Stimulated activated CD4-positive, alpha-beta T cell treated with anti-CD3 and anti-CD28 coated beads, Interleukin-1b, Interleukin-23, amount 100 ng/mL, for 4 hours (primary cell): ENCODE measurements around the gene SFI1.
"Not testable (repeated sequence)": the region's sequence is repeated elsewhere in the genome, so short reads cannot be mapped to it uniquely, and the experiment has no call there.

Experiments used
- DNase-seq, 2 donors: peaks; one replicate each; pipeline ENCODE4 v3.0.0-alpha.2; 2020; ENCODE audit warnings: low read depth in 2 of 2

Gene SFI1

DNA sequence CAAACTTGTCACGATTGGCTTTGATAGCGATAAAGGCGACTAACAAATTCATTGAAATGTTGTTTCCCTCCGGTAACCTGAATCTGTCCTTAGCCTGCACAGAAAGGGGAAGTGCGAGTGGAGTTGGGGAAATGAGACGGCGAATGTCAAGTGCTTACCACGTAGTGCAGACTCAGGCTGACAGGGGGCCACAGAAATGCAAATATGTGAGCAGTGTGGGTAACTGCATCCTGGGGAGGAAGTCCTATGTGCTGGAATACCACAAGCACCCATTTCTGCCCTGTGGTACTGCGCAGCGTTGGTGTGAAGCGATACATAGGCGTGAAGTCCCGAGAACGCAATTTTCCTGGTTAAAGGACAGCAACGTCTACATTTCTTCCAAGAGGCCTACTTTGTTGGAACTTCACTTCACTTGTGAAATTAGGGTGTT lies 5.8 kb upstream of the SFI1 start:
- DNase-seq = peak; percentile 17 to 21

DNA sequence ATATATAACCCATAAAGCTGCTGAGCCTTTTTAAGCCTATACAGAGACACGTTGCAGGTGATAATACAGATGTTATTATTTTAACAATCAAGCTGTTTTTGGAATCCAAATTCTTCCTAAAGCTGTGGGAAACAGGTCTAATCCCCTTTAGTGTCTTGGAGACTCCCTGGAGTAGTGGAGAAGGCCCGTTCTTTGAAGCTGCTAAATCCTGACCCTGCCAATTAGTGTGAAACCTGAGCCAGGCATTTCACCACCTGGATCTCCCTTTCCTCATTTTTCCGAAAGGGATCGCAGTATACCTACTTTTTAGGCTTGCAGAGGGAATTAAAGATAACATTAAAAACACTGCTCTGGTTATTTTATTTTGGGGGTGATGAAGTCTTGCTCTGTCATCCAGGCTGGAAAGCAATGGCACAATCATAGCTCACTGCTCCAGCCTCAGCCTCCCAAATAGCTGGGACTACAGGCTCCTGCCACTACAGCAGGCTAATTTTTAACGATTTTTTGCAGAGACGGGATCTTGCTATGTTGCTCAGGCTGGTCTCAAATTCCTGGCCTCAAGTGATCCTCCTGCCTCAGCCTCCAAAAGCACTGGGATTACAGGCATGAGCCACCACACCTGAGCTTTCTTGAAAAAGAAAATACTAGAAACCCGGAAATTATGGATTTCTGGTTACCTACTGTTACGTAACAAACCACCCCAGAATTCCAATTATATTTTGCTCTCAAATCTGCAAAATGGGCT lies 4.9 kb upstream of the SFI1 start:
- DNase-seq = no peak

DNA sequence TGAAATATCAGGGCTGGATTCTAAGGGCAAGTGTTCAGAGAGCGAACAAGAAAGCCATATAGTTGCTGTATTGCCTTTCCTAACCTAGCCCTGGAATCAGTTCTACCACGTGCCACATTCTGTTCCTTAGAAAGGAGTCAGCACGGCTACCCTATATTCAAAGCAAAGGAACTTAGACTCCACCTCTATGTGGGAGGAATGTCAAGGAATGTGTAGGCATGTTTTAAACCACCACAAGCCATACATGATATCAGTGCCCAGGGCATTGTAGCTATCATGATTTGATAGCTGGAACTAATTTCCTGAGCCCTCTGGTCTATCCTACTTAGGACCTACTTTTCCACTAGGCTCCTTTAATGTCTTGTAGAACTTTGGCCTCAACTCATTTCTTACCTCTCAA lies 4.2 kb upstream of the SFI1 start:
- no peak for DNase-seq

DNA sequence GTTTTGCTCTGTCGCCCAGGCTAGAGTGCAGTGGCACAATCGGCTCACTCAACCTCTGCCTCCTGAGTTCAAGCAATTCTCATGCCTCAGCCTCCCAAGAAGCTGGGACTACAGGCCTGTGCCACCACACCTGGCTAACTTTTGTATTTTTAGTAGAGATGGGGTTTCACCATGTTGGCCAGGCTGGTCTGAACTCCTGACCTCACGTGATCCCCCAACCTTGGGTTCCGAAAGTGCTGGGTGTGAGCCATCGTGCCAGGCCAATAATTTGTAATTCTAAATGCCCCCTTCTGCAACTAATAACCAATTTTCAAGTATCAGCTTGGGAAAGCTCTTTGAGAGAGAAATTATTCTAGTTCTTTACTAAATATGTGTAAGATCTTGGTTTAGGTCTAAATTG lies 3.0 kb upstream of the SFI1 start:
- DNase-seq = not testable (repeated sequence)

DNA sequence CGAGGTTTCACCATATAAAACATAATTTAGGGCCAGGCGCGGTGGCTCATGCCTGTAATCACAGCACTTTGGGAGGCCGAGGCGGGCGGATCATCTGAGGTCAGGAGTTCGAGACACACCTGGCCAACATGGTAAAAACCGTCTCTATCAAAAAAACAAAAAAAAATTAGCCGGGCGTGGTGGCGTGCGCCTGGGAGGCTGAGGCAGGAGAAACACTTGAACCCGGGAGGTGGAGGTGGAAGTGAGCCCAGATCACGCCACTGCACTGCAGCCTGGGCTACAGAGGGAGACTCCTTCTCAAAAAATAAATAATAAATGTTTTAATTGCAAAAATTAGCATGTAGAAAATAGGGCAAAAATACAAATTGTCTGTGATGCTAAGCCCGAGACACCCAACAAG lies 993 bp upstream of the SFI1 start:
- no peak for DNase-seq

DNA sequence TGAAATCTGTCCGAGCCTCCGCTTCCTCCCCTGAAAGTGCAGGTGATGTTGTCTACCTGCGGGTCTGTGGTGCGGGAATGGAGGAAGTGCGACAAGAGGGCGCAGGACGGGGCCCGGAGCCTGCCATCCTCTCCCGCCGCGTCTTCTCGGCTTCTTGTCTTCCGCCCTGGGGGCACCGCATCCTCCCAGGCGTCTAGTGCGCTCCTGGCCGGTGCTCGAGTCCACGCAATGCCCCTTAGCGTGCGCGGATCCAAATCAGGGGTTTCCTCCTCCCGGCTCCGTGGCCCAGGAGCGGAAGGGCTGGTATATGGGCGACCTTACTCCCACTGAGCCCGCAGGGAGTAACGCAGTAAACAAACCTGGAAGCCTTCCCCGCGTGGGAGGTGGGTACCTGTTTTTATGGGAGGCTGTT lies 405 bp downstream of the SFI1 start:
- peak in 1 of 2 donors; percentile 32 for DNase-seq

DNA sequence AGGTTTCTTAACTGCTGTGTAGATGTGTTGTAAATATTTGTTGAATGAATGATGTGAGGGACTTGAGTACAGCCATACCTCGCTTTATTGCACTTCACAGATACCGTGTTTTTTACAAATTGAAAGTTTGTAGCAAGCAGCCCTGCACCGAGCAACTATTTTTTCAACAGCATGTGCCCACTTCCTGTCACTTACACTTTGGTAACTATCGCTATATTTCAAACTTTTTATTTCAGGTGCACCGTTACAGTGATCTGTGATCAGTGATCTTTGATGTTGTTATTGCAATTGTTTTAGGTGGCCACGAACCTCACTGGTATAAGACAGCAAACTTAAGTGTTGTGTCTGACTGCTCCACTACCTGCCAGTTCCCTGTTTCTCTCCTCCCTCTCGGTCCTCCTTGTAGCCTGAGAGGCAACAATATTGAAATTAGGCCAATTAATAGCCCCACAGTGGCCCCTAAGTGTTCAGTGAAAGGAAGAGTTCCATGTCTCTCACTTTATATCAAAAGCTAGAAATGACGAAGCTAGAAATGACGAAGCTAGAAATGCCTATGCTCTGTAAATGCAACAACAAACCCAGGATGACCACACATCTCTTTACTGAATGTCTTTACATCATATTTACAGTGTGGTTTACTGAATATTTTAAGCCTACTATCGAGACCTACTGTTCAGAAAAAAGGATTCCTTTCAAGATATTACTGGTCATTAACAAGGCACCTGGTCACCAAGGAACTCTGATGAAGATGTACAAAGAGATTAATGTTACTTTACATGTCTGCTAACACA lies 1.0 kb downstream of the SFI1 start:
- no peak for DNase-seq

DNA sequence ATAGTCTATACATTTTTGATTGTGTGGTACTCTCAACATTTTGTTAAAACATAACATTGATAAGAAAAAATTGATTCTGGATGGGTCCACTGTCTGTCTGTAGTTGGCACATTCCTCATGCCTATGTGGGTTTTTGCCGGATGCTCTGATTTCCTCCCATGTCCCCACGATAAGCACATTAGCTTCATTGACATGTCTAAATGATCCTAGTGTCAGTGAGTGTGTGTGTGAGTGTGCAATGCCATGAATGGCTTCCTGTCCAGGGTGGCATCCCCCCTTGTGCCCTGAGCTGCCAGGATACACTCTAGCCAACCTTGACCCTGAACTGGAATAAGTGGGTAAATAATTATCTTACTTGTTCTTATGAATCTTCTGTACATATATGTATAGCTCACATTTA lies 5.4 kb downstream of the SFI1 start:
- DNase-seq = no peak

DNA sequence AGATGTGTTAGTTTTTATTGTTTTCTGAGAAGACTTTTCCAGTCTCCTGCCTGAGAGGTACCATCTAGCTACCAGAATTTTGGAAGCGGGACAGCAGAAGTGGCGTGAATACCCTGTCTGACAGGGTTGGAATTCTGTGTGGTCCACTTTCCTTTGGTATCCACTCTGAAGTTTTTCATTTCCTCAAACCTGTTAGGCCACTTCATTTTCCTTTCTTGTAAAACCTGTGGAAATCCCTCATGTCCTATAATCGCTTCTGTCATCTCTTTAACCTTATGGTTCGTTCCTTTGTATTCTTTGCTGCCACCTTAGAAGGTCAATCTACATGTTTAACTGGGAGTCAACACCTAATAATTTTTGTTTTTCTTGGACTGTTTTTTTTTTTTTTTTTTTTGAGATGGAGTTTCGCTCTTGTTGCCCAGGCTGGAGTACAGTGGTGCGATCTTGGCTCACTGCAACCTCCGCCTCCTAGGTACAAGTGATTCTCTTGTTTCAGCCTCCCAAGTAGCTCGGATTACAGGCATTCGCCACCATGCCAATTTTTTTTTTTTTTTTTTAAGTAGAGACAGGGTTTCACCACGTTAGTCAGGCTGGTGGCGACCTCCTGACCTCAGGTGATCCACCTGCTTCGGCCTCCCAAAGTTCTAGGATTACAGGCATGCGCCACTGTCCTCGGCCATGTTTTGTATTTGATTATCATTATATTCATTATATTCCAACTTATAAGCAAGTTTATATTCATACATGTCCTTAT lies 7.1 kb downstream of the SFI1 start:
- no peak for DNase-seq

DNA sequence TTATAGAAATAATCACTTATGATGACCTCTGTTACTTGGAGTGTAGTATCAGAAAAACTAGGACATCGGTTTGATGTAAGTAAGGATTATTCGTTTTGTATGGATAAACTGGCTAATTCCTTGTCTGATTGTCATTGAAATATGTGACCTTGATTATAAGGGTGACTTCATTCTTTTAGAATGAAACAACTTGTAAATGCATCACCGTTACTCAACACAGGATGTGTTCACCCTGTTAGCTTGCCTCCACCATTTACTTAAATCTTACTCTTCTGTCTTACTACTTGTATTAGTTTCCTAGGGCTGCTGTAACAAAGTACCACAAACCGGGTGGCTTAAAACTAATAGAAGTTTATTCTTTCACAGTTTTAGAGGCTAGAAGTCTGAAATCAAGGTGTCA lies 7.9 kb downstream of the SFI1 start:
- DNase-seq = no peak

DNA sequence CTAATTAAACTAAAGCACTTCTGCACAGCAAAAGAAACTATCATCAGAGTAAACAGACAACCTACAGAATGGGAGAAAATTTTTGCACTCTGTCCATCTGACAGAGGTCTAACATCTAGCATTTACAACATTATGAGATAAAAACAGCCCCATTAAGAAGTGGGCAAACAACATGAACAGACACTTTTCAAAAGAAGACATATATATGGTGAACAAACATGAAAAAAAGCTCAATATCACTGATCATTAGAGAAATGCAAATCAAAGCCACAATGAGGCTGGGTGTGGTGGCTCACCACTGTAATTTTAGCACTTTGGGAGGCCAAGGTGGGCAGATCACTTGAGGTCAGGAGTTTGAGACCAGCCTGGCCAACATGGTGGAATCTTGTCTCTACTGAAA lies 11.2 kb downstream of the SFI1 start:
- not testable (repeated sequence) for DNase-seq

DNA sequence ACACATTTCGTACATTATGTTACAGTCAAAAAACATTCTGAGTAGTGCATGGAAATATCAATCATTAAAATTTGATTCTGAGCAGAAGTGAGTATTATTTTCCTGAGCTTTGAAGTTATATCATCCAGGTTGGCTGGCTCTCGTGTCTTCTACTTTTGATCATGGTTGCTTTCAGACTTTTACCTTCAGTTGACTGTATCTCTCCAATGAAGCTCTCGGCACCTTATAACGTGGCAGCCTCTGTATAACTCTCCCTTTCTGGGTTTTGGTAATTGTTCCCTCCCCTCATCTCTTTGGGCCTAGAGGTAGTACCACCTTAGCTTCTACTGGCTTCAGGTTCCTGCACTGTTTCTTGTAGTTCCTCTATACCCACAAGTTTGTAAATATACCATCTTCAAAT lies 12.2 kb downstream of the SFI1 start:
- no peak for DNase-seq

DNA sequence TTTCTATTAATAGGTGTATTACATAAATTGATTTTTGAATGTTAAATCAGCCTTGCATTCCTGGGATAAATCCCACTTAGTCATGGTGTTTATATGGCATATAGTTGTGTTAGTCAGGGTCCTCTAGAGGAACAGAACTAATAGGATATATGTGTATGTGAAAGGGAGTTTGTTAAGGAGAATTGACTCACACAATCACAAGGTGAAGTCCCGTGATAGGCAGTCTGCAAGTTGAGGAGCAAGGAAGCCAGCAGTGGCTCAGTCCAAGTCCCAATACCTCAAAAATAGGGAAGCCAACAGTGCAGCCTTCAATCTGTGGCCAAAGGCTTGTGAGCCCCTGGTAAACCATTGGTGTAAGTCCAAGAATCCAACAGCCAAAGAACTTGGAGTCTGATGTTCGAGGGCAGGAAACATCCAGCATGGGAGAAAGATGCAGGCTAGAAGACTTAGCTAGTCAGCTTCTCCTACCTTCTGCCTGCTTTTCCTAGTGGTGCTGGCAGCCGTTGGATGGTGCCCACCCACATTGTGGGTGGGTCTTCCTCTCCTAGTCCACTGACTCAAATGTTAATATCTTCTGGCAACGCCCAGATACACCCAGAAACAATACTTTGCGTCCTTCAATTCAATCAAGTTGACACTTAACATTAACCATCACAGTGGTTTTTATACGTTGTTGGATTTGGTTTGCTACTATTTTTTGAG lies 12.9 kb downstream of the SFI1 start:
- DNase-seq = no peak

DNA sequence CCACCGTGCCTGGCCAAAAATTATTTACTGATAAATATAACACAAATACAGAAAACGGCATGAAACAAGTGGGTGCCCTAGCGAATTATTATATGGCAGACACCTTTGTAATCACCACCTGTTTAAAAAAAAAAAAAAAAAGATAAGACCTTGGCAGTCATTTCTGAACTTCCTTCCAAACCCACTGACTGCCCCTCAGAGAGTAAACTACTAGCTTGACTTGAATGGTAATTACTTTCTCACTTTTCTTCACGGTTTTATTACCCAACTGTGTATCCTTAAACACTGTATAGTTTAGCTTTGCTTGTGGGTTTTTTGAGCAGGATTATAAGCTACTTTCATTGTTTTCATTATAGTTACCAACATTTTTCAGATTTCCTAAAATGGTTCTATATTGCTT lies 23.7 kb downstream of the SFI1 start:
- DNase-seq = no peak

DNA sequence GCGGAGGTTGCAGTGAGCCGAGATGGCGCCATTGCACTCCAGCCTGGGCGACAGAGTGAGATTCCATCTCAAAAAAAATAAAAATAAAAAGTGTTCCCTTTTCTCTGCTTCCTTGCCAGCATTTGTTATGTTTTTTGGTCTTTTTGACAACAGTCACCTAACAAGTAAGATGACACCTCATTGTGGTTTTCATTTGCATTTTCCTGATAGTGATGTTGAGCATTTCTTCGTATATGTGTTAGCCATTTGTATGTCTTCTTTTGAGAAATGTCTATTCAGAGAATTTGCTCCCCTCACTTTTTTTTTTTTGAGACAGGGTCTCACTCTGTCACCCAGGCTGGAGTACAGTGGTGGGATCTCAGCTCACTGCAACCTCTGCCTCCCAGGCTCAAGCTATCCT lies 27.8 kb downstream of the SFI1 start:
- DNase-seq = not testable (repeated sequence)

DNA sequence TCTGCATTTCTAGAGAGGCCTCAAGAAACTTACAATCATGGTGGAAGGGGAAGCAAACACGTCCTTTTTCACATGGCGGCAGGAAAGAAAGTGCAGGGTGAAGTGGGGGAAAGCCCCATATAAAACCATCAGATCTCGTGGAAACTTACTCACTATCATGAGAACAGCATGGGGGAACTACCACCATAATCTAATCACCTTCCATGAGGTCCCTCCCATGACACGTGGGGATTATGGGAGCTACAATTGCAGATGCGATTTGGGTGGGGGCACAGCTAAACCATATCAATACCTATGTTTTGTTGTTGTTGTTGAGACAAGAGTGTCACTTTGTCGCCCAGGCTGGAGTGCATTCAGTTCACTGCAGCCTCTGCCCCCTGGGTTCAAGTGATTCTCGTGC lies 29.9 kb downstream of the SFI1 start:
- peak in 1 of 2 donors; percentile 13 for DNase-seq

DNA sequence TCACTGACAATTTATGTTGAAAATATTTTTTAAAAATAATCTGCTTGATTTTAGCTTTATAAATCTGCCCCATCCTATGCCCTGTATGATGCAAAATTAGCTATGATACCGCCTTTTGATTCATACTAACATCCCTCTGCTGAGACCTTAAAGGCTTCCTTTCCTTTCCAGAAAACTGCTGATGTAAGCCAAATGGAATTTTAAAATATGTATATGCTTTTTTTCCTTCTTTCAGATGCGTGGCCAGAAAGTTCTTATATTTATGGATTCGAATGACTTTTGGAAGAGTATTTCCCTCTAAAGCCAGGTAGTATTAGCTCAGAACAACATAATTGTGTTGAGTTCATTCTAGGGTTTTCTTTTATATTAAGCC lies 34.5 kb downstream of the SFI1 start:
- DNase-seq = no peak

DNA sequence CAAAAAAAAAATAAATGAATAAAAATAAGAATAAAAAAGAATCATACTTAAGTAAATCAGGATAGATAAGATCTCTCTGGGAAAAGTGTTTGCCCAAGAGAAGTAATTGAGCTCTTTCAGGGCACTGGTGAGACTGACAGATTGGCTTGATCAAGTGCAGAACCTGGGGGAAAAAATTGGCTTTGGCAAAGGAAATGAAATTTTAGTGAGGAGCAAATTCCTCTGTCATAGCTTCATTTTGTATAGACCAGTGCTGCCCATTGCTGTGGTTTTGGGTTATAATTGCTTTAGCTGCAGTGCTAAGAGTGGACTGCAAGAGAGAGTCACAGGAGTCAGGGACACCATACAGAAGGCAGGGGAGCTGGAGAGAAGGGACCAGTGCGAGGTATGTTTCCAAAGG lies 35.7 kb downstream of the SFI1 start:
- no peak for DNase-seq

DNA sequence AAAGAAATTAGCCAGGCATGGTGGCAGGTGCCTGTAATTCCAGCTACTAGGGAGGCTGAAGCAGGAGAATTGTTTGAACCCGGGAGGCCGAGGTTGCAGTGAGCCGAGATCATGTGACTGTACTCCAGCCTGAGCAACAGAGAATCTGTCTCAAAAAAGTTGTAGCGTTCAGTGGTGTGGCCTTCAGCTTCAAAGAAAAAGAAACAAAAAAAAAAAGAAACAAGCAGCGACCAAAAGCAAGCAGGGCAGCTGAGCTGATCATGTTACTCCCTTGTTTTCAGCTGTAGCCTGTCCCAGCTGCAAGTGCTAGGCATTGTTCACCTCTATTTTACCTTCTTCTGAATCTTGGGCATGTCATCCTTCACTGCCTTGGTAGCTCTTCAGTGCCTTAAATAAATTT lies 37.0 kb downstream of the SFI1 start:
- DNase-seq = no peak

DNA sequence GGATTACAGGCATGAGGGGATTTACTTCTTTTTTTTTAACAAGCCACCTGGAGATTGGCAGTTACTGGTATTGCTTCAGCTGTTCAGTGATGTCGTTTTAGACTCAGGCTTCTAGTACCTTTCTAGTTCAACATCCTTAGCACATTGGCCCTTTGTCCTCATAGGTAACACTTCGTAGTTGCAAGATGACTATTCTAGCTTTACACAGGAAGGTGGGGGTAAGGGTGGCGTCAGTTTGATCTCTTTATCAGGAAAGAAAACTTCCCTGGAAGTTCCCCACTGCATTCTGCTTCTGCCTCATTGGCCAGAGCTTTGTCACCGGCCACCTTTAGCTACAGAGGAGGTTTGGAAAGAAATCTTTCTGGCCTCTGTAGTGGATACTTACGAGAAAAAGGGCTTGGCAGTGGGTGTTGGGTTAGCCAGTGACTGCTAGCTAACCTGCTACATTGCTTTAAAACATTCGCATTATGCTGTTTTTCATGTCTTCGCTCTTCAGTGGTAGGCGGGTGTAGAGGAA lies 40.7 kb downstream of the SFI1 start:
- no peak for DNase-seq

DNA sequence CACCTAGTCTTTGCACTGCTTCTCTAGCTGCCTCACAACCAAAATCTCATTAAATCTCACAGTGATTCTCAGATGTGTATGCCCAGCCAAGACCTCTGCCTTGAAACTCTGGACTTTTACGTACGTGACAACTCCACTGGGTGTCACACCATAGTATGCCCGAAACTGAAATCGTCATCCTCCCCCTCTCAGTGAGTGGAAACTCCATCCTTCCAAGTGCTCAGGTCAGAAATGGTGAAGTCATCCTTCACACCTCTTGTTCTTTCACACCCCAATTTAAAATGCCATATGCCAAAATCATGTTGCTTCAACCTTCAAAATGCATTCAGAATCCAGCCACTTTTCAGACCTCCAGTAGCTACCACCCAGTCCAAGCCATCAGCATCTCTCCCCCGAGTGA lies 42.5 kb downstream of the SFI1 start:
- no peak for DNase-seq

DNA sequence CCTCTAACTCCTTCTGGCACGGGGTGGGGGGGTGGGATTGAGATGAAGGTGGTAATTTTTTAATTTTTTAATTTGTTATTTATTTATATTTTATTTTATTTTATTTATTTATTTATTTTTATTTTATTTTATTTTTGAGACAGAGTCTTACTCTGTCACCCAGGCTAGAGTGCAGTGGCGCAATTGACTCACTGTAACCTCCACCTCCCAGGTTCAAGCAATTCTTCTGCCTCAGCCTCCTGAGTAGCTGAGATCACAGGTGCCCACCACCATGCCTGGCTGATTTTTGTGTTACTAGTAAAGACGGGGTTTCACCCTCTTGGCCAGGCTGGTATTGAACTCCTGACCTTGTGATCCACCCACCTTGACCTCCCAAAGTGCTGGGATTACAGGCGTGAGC lies 43.8 kb downstream of the SFI1 start:
- not testable (repeated sequence) for DNase-seq
